IMR-90 (cell line): ENCODE measurements around the gene MPPED1.

ENCODE experiments used
- BHLHE40 ChIP-seq: fragments of 150-350 bp; IDR thresholded peaks from 2 replicates; pipeline ENCODE4 v1.6.1; 2016; ENCODE audit warnings: mild to moderate bottlenecking, low read depth, low read length
- CEBPB ChIP-seq: IDR thresholded peaks from 2 replicates; pipeline ENCODE4 v1.6.1; 2012; ENCODE audit warnings: low read depth, low read length, improper control_type of control experiment
- CTCF ChIP-seq: conservative IDR thresholded peaks from 2 replicates; pipeline ENCODE4 v1.5.1; 2012; ENCODE audit warnings: mild to moderate bottlenecking, low read depth, low read length, improper control_type of control experiment
- ELK1 ChIP-seq: fragments of 150-350 bp; IDR thresholded peaks from 2 replicates; pipeline ENCODE4 v1.6.1; 2016; ENCODE audit warnings: low read depth, mild to moderate bottlenecking, low read length, moderate library complexity, borderline replicate concordance
- MAFK ChIP-seq: IDR thresholded peaks from 2 replicates; pipeline ENCODE4 v1.6.1; 2012; ENCODE audit warnings: low read depth, low read length, improper control_type of control experiment
- MAZ ChIP-seq: IDR thresholded peaks from 2 replicates; pipeline ENCODE4 v1.6.1; 2012; ENCODE audit warnings: low read depth, mild to moderate bottlenecking, low read length, improper control_type of control experiment, moderate library complexity, borderline replicate concordance
- POLR2A ChIP-seq: IDR thresholded peaks from 2 replicates; pipeline ENCODE4 v1.6.1; 2012; ENCODE audit warnings: mild to moderate bottlenecking, low read depth, low read length
- RFX5 ChIP-seq: IDR thresholded peaks from 2 replicates; pipeline ENCODE4 v1.8.0; 2012; ENCODE audit warnings: low read depth, mild to moderate bottlenecking, low read length, moderate library complexity
- SMC3 ChIP-seq: fragments of 150-350 bp; IDR thresholded peaks from 2 replicates; pipeline ENCODE4 v1.6.1; 2016; ENCODE audit warnings: low read depth, mild to moderate bottlenecking, antibody characterized with exemption, low read length, moderate library complexity
- USF2 ChIP-seq: fragments of 150-350 bp; IDR thresholded peaks from 2 replicates; pipeline ENCODE4 v1.6.1; 2017; ENCODE audit warnings: mild to moderate bottlenecking, antibody characterized with exemption, low read length, low read depth

- TF ChIP-seq CTCF: no peak
- no peak for TF ChIP-seq BHLHE40
- no peak for TF ChIP-seq CEBPB
- TF ChIP-seq POLR2A: no peak
- TF ChIP-seq USF2: no peak
- no peak for TF ChIP-seq SMC3
- TF ChIP-seq ELK1: no peak
- TF ChIP-seq MAFK: no peak
- TF ChIP-seq MAZ: no peak
- TF ChIP-seq RFX5: no peak
Measured at GRCh38 chr22:43550024-43550620, 138.3 kb downstream of the MPPED1 start.
